RWPE2 (cell line): ENCODE results near the gene ZNF506.
"Not testable (repeated sequence)": the region's sequence is repeated elsewhere in the genome, so short reads cannot be mapped to it uniquely, and the experiment has no call there.

Source experiments
- ATAC-seq: fragments of 200-7000 bp; cut with Tn5 transposase; 3 replicates; pipeline ENCODE4 v1.9.1; 2021; ENCODE audit warnings: low read depth
- DNase-seq: peaks from one replicate; pipeline ENCODE4 v3.0.0-alpha.2; 2020; ENCODE audit warnings: low spot score
- H3K27ac ChIP-seq: fragments of 450-650 bp; 2 replicates; pipeline ENCODE4 v1.5.1; 2017; ENCODE audit warnings: mild to moderate bottlenecking; ENCODE audit not compliant: poor library complexity, severe bottlenecking
- H3K27me3 ChIP-seq: fragments of 250-450 bp; sonication (Bioruptor Pico); 2 replicates; pipeline ENCODE4 v1.5.1; 2021; ENCODE audit warnings: mild to moderate bottlenecking, moderate library complexity; ENCODE audit not compliant: insufficient read depth, poor library complexity, severe bottlenecking
- H3K36me3 ChIP-seq: fragments of 250-450 bp; sonication (Bioruptor Pico); 2 replicates; pipeline ENCODE4 v1.5.1; 2020; ENCODE audit warnings: low read depth, mild to moderate bottlenecking, moderate library complexity
- H3K4me1 ChIP-seq: fragments of 250-450 bp; sonication (Bioruptor Pico); 2 replicates; pipeline ENCODE4 v1.5.1; 2021; ENCODE audit warnings: mild to moderate bottlenecking, moderate library complexity; ENCODE audit not compliant: insufficient read depth, poor library complexity, severe bottlenecking
- H3K4me3 ChIP-seq: fragments of 250-450 bp; sonication (Bioruptor Pico); 2 replicates; pipeline ENCODE4 v1.5.1; 2021; ENCODE audit warnings: mild to moderate bottlenecking, moderate library complexity; ENCODE audit not compliant: severe bottlenecking
- H3K9me3 ChIP-seq: fragments of 250-450 bp; sonication (Bioruptor Pico); 2 replicates; pipeline ENCODE4 v1.5.1; 2021; ENCODE audit warnings: mild to moderate bottlenecking, moderate library complexity; ENCODE audit not compliant: severe bottlenecking
- CTCF ChIP-seq: fragments of 450-650 bp; IDR thresholded peaks from one replicate; pipeline ENCODE4 v1.5.1; 2017; ENCODE audit warnings: mild to moderate bottlenecking, moderate library complexity; ENCODE audit not compliant: poor library complexity, severe bottlenecking

ZNF506 gene

GRCh38 chr19:19860756-19861390 is 39.3 kb upstream of the ZNF506 start:
- no peaks in the 10 kb centered on the region for H3K27me3 ChIP-seq
- H3K27ac ChIP-seq, result no peak overlapping the region
- no peak for TF ChIP-seq CTCF
- no peak for DNase-seq
- peaks cover 10% of the 10 kb centered on the region for H3K9me3 ChIP-seq
- no peaks in the 10 kb centered on the region for H3K4me1 ChIP-seq
- no peaks in the 10 kb centered on the region for H3K36me3 ChIP-seq
- H3K4me3 ChIP-seq, result no peak overlapping the region
- ATAC-seq, result no peak

- TF ChIP-seq CTCF, result no peak
- Histone ChIP-seq H3K9me3 (peaks cover 6% of the 10 kb centered on the region), H3K4me3 (no peak overlapping the region), H3K27me3 (no peaks in the 10 kb centered on the region), H3K4me1 (no peaks in the 10 kb centered on the region), H3K36me3 (no peaks in the 10 kb centered on the region), H3K27ac (no peak overlapping the region)
- no peak for DNase-seq
- ATAC-seq, result no peak
Measured at GRCh38 chr19:19858751-19859150, 37.2 kb upstream of the ZNF506 start.

GRCh38 chr19:19851740-19852139 is 30.2 kb upstream of the ZNF506 start:
- not testable (repeated sequence) for H3K27me3 ChIP-seq, H3K36me3 ChIP-seq, ATAC-seq, H3K9me3 ChIP-seq, H3K4me1 ChIP-seq, DNase-seq, H3K27ac ChIP-seq, H3K4me3 ChIP-seq

- no peaks in the 10 kb centered on the region for H3K4me1 ChIP-seq
- H3K36me3 ChIP-seq, result no peaks in the 10 kb centered on the region
- H3K4me3 ChIP-seq, result no peak overlapping the region
- peaks cover 3% of the 10 kb centered on the region for H3K9me3 ChIP-seq
- H3K27ac ChIP-seq, result no peak overlapping the region
- H3K27me3 ChIP-seq, result no peaks in the 10 kb centered on the region
- no peak for ATAC-seq
- DNase-seq, result no peak
- no peak for TF ChIP-seq CTCF
Measured at GRCh38 chr19:19849056-19849455, 27.5 kb upstream of the ZNF506 start.

GRCh38 chr19:19847781-19848180 is 26.2 kb upstream of the ZNF506 start:
- no peak for ATAC-seq
- H3K27me3 ChIP-seq, result no peaks in the 10 kb centered on the region
- no peak for TF ChIP-seq CTCF

More at GRCh38 chr19:19847781-19848180, 26.2 kb upstream of the ZNF506 start:
- Histone ChIP-seq H3K36me3 (no peaks in the 10 kb centered on the region), H3K4me3 (no peak overlapping the region), H3K4me1 (no peaks in the 10 kb centered on the region), H3K27ac (no peak overlapping the region), H3K9me3 (peaks cover 3% of the 10 kb centered on the region)
- no peak for DNase-seq
